ENCODE measurements around the gene IDH3A. TPM values are rescaled to one million over a fixed set of nuclear protein-coding genes. Genes with fewer than 3 reads are reported as not detected.

The IDH3A gene
- polyA plus RNA-seq, 4 donors: 85.9 to 97.5 (median 92.8) TPM

GRCh38 chr15:78178064-78178463 lies 28.9 kb downstream of the IDH3A start:
- DNase-seq (no peak), FAIRE-seq (no peak)
- Histone ChIP-seq H3K4me1 (ENCODE audit: control insufficient read depth in 3 of 3, insufficient read depth in 2 of 3, low read depth in 1 of 3, low read length in 2 of 3) (peaks cover 0 to 5% (median 0%) of the 10 kb centered on the region in 3 donors), H3K4me3 (ENCODE audit: low read depth in 1 of 3, low read length in 3 of 3) (no peak overlapping the region), H3K36me3 (ENCODE audit: control insufficient read depth in 3 of 3, insufficient read depth in 2 of 3, low read depth in 1 of 3, low read length in 3 of 3) (peaks cover 0 to 13% (median 0%) of the 10 kb centered on the region in 3 donors), H3K27me3 (ENCODE audit: control insufficient read depth in 3 of 3, insufficient read depth in 3 of 3, low read length in 3 of 3) (no peaks in the 10 kb centered on the region), H3K9me3 (ENCODE audit: control insufficient read depth in 2 of 2, insufficient read depth in 1 of 2, low read depth in 1 of 2, low read length in 1 of 2) (no peaks in the 10 kb centered on the region), H3K27ac (ENCODE audit: low read depth in 1 of 3, low read length in 2 of 3) (no peak overlapping the region)
- 64 to 78% (median 65%) methylated on average over 6 of the region's 6 CpGs for WGBS, 3 donors

- Histone ChIP-seq H3K27ac (ENCODE audit: low read depth in 1 of 3, low read length in 2 of 3) (no peak overlapping the region), H3K27me3 (ENCODE audit: control insufficient read depth in 3 of 3, insufficient read depth in 3 of 3, low read length in 3 of 3) (no peaks in the 10 kb centered on the region), H3K4me1 (ENCODE audit: control insufficient read depth in 3 of 3, insufficient read depth in 2 of 3, low read depth in 1 of 3, low read length in 2 of 3) (no peaks in the 10 kb centered on the region), H3K36me3 (ENCODE audit: control insufficient read depth in 3 of 3, insufficient read depth in 2 of 3, low read depth in 1 of 3, low read length in 3 of 3) (peaks cover 0 to 2% (median 0%) of the 10 kb centered on the region in 3 donors), H3K9me3 (ENCODE audit: control insufficient read depth in 2 of 2, insufficient read depth in 1 of 2, low read depth in 1 of 2, low read length in 1 of 2) (no peaks in the 10 kb centered on the region), H3K4me3 (ENCODE audit: low read depth in 1 of 3, low read length in 3 of 3) (no peak overlapping the region)
- FAIRE-seq (no peak), DNase-seq (no peak)
- WGBS, 3 donors: 82 to 87% (median 86%) methylated on average over 12 of the region's 12 CpGs
Measured at GRCh38 chr15:78179286-78179840, 30.2 kb downstream of the IDH3A start.

DNA sequence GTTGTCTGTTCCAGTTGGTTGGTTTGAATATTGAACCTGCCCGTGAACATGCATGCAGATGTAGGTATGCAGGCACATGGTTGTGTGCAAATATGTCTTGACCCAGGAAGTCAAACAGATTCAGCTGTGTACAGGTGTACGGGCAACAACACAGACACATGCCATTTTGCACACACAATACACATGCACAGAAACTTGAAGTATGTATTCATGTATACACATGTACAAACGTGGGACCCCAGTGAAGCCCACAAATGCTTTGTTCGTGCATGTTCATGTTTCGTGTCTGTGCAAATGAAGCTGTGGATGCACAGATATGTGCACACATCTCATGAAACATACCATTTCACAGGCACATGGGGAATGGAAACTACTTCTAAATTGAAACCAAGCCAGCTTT lies 30.7 kb downstream of the IDH3A start:
- Histone ChIP-seq H3K36me3 (ENCODE audit: control insufficient read depth in 3 of 3, insufficient read depth in 2 of 3, low read depth in 1 of 3, low read length in 3 of 3) (no peaks in the 10 kb centered on the region), H3K4me3 (ENCODE audit: low read depth in 1 of 3, low read length in 3 of 3) (no peak overlapping the region), H3K27me3 (ENCODE audit: control insufficient read depth in 3 of 3, insufficient read depth in 3 of 3, low read length in 3 of 3) (no peaks in the 10 kb centered on the region), H3K9me3 (ENCODE audit: control insufficient read depth in 2 of 2, insufficient read depth in 1 of 2, low read depth in 1 of 2, low read length in 1 of 2) (no peaks in the 10 kb centered on the region), H3K27ac (ENCODE audit: low read depth in 1 of 3, low read length in 2 of 3) (no peak overlapping the region), H3K4me1 (ENCODE audit: control insufficient read depth in 3 of 3, insufficient read depth in 2 of 3, low read depth in 1 of 3, low read length in 2 of 3) (no peaks in the 10 kb centered on the region)
- FAIRE-seq (no peak), DNase-seq (no peak)
- 84 to 91% (median 88%) methylated on average over 5 of the region's 5 CpGs for WGBS, 3 donors

GRCh38 chr15:78182336-78182700 lies 33.2 kb downstream of the IDH3A start:
- Histone ChIP-seq H3K27ac (ENCODE audit: low read depth in 1 of 3, low read length in 2 of 3) (no peak overlapping the region), H3K36me3 (ENCODE audit: control insufficient read depth in 3 of 3, insufficient read depth in 2 of 3, low read depth in 1 of 3, low read length in 3 of 3) (no peaks in the 10 kb centered on the region), H3K9me3 (ENCODE audit: control insufficient read depth in 2 of 2, insufficient read depth in 1 of 2, low read depth in 1 of 2, low read length in 1 of 2) (no peaks in the 10 kb centered on the region), H3K27me3 (ENCODE audit: control insufficient read depth in 3 of 3, insufficient read depth in 3 of 3, low read length in 3 of 3) (no peaks in the 10 kb centered on the region), H3K4me1 (ENCODE audit: control insufficient read depth in 3 of 3, insufficient read depth in 2 of 3, low read depth in 1 of 3, low read length in 2 of 3) (no peaks in the 10 kb centered on the region), H3K4me3 (ENCODE audit: low read depth in 1 of 3, low read length in 3 of 3) (no peak overlapping the region)
- no peak for FAIRE-seq
- WGBS, 3 donors: 88 to 100% (median 92%) methylated on average over 5 of the region's 5 CpGs
- no peak for DNase-seq

- no peaks in the 10 kb centered on the region for H3K27me3 ChIP-seq (ENCODE audit: control insufficient read depth in 3 of 3, insufficient read depth in 3 of 3, low read length in 3 of 3)
- no peaks in the 10 kb centered on the region for H3K36me3 ChIP-seq (ENCODE audit: control insufficient read depth in 3 of 3, insufficient read depth in 2 of 3, low read depth in 1 of 3, low read length in 3 of 3)
- no peak overlapping the region for H3K27ac ChIP-seq (ENCODE audit: low read depth in 1 of 3, low read length in 2 of 3)
- FAIRE-seq: no peak
- WGBS, 3 donors: 84 to 90% (median 88%) methylated on average over 4 of the region's 4 CpGs
- no peaks in the 10 kb centered on the region for H3K9me3 ChIP-seq (ENCODE audit: control insufficient read depth in 2 of 2, insufficient read depth in 1 of 2, low read depth in 1 of 2, low read length in 1 of 2)
- DNase-seq: no peak
- no peaks in the 10 kb centered on the region for H3K4me1 ChIP-seq (ENCODE audit: control insufficient read depth in 3 of 3, insufficient read depth in 2 of 3, low read depth in 1 of 3, low read length in 2 of 3)
- H3K4me3 ChIP-seq (ENCODE audit: low read depth in 1 of 3, low read length in 3 of 3): no peak overlapping the region
Measured at GRCh38 chr15:78182821-78183220, 33.7 kb downstream of the IDH3A start.

DNA sequence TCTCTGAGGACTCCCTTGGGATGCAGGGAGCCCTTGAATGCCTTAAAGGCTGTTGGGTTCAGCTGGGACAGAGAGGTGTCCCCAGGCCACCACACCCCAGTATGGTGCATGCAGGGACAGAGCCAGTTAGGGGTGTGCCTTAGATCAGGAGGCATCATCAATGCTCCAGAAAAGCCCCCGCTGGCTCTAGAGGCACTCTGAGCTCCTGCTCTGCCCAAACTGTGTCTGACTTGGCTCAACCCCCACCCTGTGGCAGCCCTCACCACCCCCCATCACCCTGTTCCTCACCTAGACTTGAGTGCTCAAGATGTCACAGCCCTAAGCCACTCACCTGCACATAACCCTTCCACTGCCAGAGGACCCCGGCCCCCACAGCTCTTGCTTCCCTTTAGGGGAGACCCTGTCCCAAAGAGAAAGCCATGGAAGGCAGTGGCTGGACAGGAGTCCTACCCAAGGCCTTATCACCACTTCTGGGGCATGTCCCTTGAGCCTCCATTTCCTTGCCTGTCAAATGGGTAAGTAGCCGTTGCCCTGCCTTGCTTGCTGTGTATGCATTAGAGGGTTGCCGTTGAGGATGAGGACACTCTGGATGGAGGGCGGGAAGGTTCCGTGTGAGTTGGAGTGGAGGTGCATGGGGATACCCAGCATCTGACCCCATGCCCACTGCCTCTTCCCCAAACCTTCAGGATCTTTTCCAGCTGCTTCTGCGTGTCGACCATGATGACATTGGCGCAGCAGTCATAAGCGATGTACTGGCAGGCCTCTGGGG lies 43.8 kb downstream of the IDH3A start:
- Histone ChIP-seq H3K36me3 (ENCODE audit: control insufficient read depth in 3 of 3, insufficient read depth in 2 of 3, low read depth in 1 of 3, low read length in 3 of 3) (no peaks in the 10 kb centered on the region), H3K4me3 (ENCODE audit: low read depth in 1 of 3, low read length in 3 of 3) (no peak overlapping the region), H3K9me3 (ENCODE audit: control insufficient read depth in 2 of 2, insufficient read depth in 1 of 2, low read depth in 1 of 2, low read length in 1 of 2) (no peaks in the 10 kb centered on the region), H3K27me3 (ENCODE audit: control insufficient read depth in 3 of 3, insufficient read depth in 3 of 3, low read length in 3 of 3) (no peaks in the 10 kb centered on the region), H3K27ac (ENCODE audit: low read depth in 1 of 3, low read length in 2 of 3) (no peak overlapping the region), H3K4me1 (ENCODE audit: control insufficient read depth in 3 of 3, insufficient read depth in 2 of 3, low read depth in 1 of 3, low read length in 2 of 3) (no peaks in the 10 kb centered on the region)
- DNase-seq (no peak), FAIRE-seq (no peak)
- WGBS, 3 donors: 93 to 94% (median 93%) methylated on average over 10 of the region's 10 CpGs

DNA sequence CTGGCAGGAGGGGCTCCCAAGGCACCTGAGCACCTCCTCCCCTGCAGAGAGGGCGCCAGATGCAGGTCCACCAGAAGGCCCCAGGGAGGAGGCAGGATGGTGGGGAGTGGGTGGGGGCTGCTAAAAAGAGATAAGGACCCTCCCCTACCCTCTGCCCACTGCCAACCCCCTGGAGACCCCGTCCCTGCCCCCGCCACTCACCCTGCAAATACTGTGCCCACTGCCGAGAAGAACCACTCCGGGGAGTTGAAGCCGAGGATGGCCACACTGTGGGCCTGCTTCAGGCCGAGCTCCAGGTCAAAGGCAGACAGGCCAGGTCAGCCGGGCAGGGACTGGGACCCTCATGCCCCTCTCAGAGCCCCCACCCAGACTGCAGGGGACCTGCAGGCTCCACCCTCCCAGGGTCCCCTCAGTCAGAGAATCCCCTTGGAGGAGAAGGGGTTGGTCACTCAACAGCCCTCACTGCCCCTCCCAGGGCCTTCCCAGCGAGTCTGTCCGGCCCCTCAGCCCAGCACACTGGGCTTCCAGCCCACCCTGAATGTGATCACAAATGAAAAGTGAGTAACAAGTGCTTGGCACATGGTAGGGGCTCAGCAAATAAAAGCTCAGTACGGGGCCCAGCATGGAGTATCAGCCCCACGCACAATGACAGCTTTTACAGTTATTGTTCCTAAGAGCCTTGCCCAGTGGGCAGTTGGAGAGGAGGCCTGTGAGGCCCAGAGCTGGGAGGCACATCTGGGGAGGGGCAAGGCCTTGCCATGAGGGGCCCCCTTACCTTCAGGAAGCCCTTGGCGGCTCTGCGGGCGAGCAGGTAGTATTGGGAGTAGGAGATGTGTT lies 44.8 kb downstream of the IDH3A start:
- Histone ChIP-seq H3K36me3 (ENCODE audit: control insufficient read depth in 3 of 3, insufficient read depth in 2 of 3, low read depth in 1 of 3, low read length in 3 of 3) (no peaks in the 10 kb centered on the region), H3K4me3 (ENCODE audit: low read depth in 1 of 3, low read length in 3 of 3) (no peak overlapping the region), H3K4me1 (ENCODE audit: control insufficient read depth in 3 of 3, insufficient read depth in 2 of 3, low read depth in 1 of 3, low read length in 2 of 3) (no peaks in the 10 kb centered on the region), H3K27ac (ENCODE audit: low read depth in 1 of 3, low read length in 2 of 3) (no peak overlapping the region), H3K9me3 (ENCODE audit: control insufficient read depth in 2 of 2, insufficient read depth in 1 of 2, low read depth in 1 of 2, low read length in 1 of 2) (no peaks in the 10 kb centered on the region), H3K27me3 (ENCODE audit: control insufficient read depth in 3 of 3, insufficient read depth in 3 of 3, low read length in 3 of 3) (no peaks in the 10 kb centered on the region)
- no peak for FAIRE-seq
- 85 to 89% (median 88%) methylated on average over 14 to 15 of the region's 15 CpGs for WGBS, 3 donors
- DNase-seq: no peak

GRCh38 chr15:78194568-78194925 lies 45.4 kb downstream of the IDH3A start:
- WGBS, 3 donors: 91 to 95% (median 94%) methylated on average over 15 of the region's 15 CpGs
- H3K4me1 ChIP-seq (ENCODE audit: control insufficient read depth in 3 of 3, insufficient read depth in 2 of 3, low read depth in 1 of 3, low read length in 2 of 3): no peaks in the 10 kb centered on the region
- no peaks in the 10 kb centered on the region for H3K9me3 ChIP-seq (ENCODE audit: control insufficient read depth in 2 of 2, insufficient read depth in 1 of 2, low read depth in 1 of 2, low read length in 1 of 2)
- no peaks in the 10 kb centered on the region for H3K36me3 ChIP-seq (ENCODE audit: control insufficient read depth in 3 of 3, insufficient read depth in 2 of 3, low read depth in 1 of 3, low read length in 3 of 3)
- no peak for FAIRE-seq
- DNase-seq: no peak
- no peaks in the 10 kb centered on the region for H3K27me3 ChIP-seq (ENCODE audit: control insufficient read depth in 3 of 3, insufficient read depth in 3 of 3, low read length in 3 of 3)
- H3K27ac ChIP-seq (ENCODE audit: low read depth in 1 of 3, low read length in 2 of 3): no peak overlapping the region
- no peak overlapping the region for H3K4me3 ChIP-seq (ENCODE audit: low read depth in 1 of 3, low read length in 3 of 3)

All from small intestine (tissue), 7 donors.